Activated naive CD4-positive, alpha-beta T cell treated with anti-CD3 and anti-CD28 coated beads, Interleukin-2, amount 50 U/mL, for 72 hours (primary cell): ENCODE measurements around the gene BRK1. TPM values are rescaled to one million over a fixed set of nuclear protein-coding genes. Genes with fewer than 3 reads are reported as not detected.
"Not testable (repeated sequence)": the region's sequence is repeated elsewhere in the genome, so short reads cannot be mapped to it uniquely, and the experiment has no call there.

Experiments
- ATAC-seq, 2 donors: fragments of 150-1000 bp; cut with Tn5 transposase; 2 replicates each; pipeline ENCODE4 v1.10.0; 2021; ENCODE audit warnings: mild to moderate bottlenecking in 2 of 2, moderate library complexity in 2 of 2
- DNase-seq, 2 donors: peaks; one replicate each; pipeline ENCODE4 v3.0.0; 2021 to 2022; ENCODE audit warnings: low spot score in 2 of 2
- H3K27ac Mint-ChIP-seq, 2 donors: one replicate each; pipeline ENCODE4 v1.8.0; 2022; ENCODE audit warnings: mild to moderate bottlenecking in 2 of 2, mixed read lengths in 2 of 2
- H3K36me3 Mint-ChIP-seq, 2 donors: one replicate each; pipeline ENCODE4 v1.8.0; 2022; ENCODE audit warnings: mixed read lengths in 2 of 2
- H3K9me3 Mint-ChIP-seq, 2 donors: one replicate each; pipeline ENCODE4 v1.8.0; 2022; ENCODE audit warnings: mixed read lengths in 2 of 2
- total RNA-seq, 2 donors: library from RNA; stranded (reverse); gene quantifications; one replicate each; pipeline ENCODE4 v1.2.3, GENCODE V29; 2022

The BRK1 gene
- total RNA-seq, result 10 to 100 TPM; 59.4 to 99.2 TPM

- peaks cover 15 to 23% of the 10 kb centered on the region in 2 donors for H3K36me3 Mint-ChIP-seq
- DNase-seq (peak; percentile 88 to 95), ATAC-seq (peak; percentile 99)
- H3K27ac Mint-ChIP-seq, result peak within 1 kb of the TSS; percentile 95 to 99
- H3K9me3 Mint-ChIP-seq, result no peaks in the 10 kb centered on the region
Measured at GRCh38 chr3:10115326-10116137, at the start of gene BRK1. TSS of gene BRK1 (plus strand) at chr3:10115675. CDS start at chr3:10115702, 27 bp downstream.

GRCh38 chr3:10070077-10070476 lies 45.4 kb upstream of the BRK1 start:
- DNase-seq, result not testable (repeated sequence)

GRCh38 chr3:10074666-10075065 lies 40.8 kb upstream of the BRK1 start:
- Mint-ChIP-seq H3K9me3 (no peaks in the 10 kb centered on the region), H3K27ac (no peak overlapping the region), H3K36me3 (peaks cover 3 to 27% of the 10 kb centered on the region in 2 donors)
- ATAC-seq (no peak), DNase-seq (no peak)

More at GRCh38 chr3:10070077-10070476, 45.4 kb upstream of the BRK1 start:
- H3K36me3 Mint-ChIP-seq, result peaks cover 33 to 43% of the 10 kb centered on the region in 2 donors
- not testable (repeated sequence) for H3K9me3 Mint-ChIP-seq, H3K27ac Mint-ChIP-seq, ATAC-seq

- peaks cover 13 to 33% of the 10 kb centered on the region in 2 donors for H3K36me3 Mint-ChIP-seq
- ATAC-seq (no peak), DNase-seq (no peak)
- H3K27ac Mint-ChIP-seq, result no peak overlapping the region
- no peaks in the 10 kb centered on the region for H3K9me3 Mint-ChIP-seq
Measured at GRCh38 chr3:10081871-10082270, 33.6 kb upstream of the BRK1 start.

- DNase-seq (no peak), ATAC-seq (no peak)
- peaks cover 6 to 18% of the 10 kb centered on the region in 2 donors for H3K36me3 Mint-ChIP-seq
- peak overlapping the region in 1 of 2 donors; percentile 26 for H3K27ac Mint-ChIP-seq
- no peaks in the 10 kb centered on the region for H3K9me3 Mint-ChIP-seq
Measured at GRCh38 chr3:10085738-10086137, 29.7 kb upstream of the BRK1 start.

- no peak for ATAC-seq
- Mint-ChIP-seq H3K9me3 (no peaks in the 10 kb centered on the region), H3K27ac (no peak overlapping the region), H3K36me3 (peaks cover 0 to 22% of the 10 kb centered on the region in 2 donors)
- DNase-seq, result no peak
Measured at GRCh38 chr3:10088256-10088655, 27.2 kb upstream of the BRK1 start.

GRCh38 chr3:10090179-10090578 lies 25.3 kb upstream of the BRK1 start:
- Mint-ChIP-seq H3K36me3 (peaks cover 0 to 23% of the 10 kb centered on the region in 2 donors), H3K9me3 (no peaks in the 10 kb centered on the region), H3K27ac (no peak overlapping the region)
- ATAC-seq (no peak), DNase-seq (no peak)

GRCh38 chr3:10090774-10091173 lies 24.7 kb upstream of the BRK1 start:
- not testable (repeated sequence) for ATAC-seq, H3K27ac Mint-ChIP-seq, DNase-seq, H3K9me3 Mint-ChIP-seq
- peaks cover 0 to 23% of the 10 kb centered on the region in 2 donors for H3K36me3 Mint-ChIP-seq

- not testable (repeated sequence) for H3K9me3 Mint-ChIP-seq, ATAC-seq, H3K27ac Mint-ChIP-seq, DNase-seq
- peaks cover under 1 to 22% of the 10 kb centered on the region in 2 donors for H3K36me3 Mint-ChIP-seq
Measured at GRCh38 chr3:10091387-10091786, 24.1 kb upstream of the BRK1 start.

- ATAC-seq (no peak), DNase-seq (no peak)
- Mint-ChIP-seq H3K9me3 (no peaks in the 10 kb centered on the region), H3K36me3 (peaks cover 11 to 27% of the 10 kb centered on the region in 2 donors), H3K27ac (peak overlapping the region in 1 of 2 donors; percentile 22)
Measured at GRCh38 chr3:10093678-10094077, 21.8 kb upstream of the BRK1 start.

- peaks cover 14 to 27% of the 10 kb centered on the region in 2 donors for H3K36me3 Mint-ChIP-seq
- no peaks in the 10 kb centered on the region for H3K9me3 Mint-ChIP-seq
- no peak for DNase-seq
- H3K27ac Mint-ChIP-seq, result no peak overlapping the region
- ATAC-seq, result no peak
Measured at GRCh38 chr3:10099041-10099440, 16.4 kb upstream of the BRK1 start.

- no peak for DNase-seq
- no peak for ATAC-seq
- no peaks in the 10 kb centered on the region for H3K9me3 Mint-ChIP-seq
- H3K27ac Mint-ChIP-seq, result no peak overlapping the region
- H3K36me3 Mint-ChIP-seq, result peaks cover 0 to 2% of the 10 kb centered on the region in 2 donors
Measured at GRCh38 chr3:10106919-10107318, 8.6 kb upstream of the BRK1 start.

GRCh38 chr3:10108091-10108490 lies 7.4 kb upstream of the BRK1 start, which contains the start of gene FANCD2OS:
TSS of gene FANCD2OS (minus strand) at chr3:10108255. CDS start at chr3:10104774, 3,481 bp downstream.
- H3K9me3 Mint-ChIP-seq, result no peaks in the 10 kb centered on the region
- ATAC-seq (no peak), DNase-seq (no peak)
- H3K27ac Mint-ChIP-seq, result no peak within 1 kb of the TSS
- no peaks in the 10 kb centered on the region for H3K36me3 Mint-ChIP-seq

- no peak for ATAC-seq
- Mint-ChIP-seq H3K36me3 (peaks cover 15 to 29% of the 10 kb centered on the region in 2 donors), H3K27ac (peak overlapping the region; percentile 95 to 99), H3K9me3 (no peaks in the 10 kb centered on the region)
- DNase-seq, result no peak
Measured at GRCh38 chr3:10116138-10116460, 624 bp downstream of the BRK1 start.

- DNase-seq (no peak), ATAC-seq (no peak)
- Mint-ChIP-seq H3K9me3 (no peaks in the 10 kb centered on the region), H3K27ac (peak overlapping the region in 1 of 2 donors; percentile 95), H3K36me3 (peaks cover 15 to 32% of the 10 kb centered on the region in 2 donors)
Measured at GRCh38 chr3:10116928-10117327, 1.5 kb downstream of the BRK1 start.

GRCh38 chr3:10119376-10119775 lies 3.9 kb downstream of the BRK1 start:
- ATAC-seq, result no peak
- no peak for DNase-seq
- Mint-ChIP-seq H3K36me3 (peaks cover 15 to 38% of the 10 kb centered on the region in 2 donors), H3K9me3 (no peaks in the 10 kb centered on the region), H3K27ac (no peak overlapping the region)

GRCh38 chr3:10121064-10121463 lies 5.6 kb downstream of the BRK1 start:
- DNase-seq, result no peak
- Mint-ChIP-seq H3K27ac (no peak overlapping the region), H3K36me3 (peaks cover 7 to 35% of the 10 kb centered on the region in 2 donors), H3K9me3 (no peaks in the 10 kb centered on the region)
- no peak for ATAC-seq

GRCh38 chr3:10122724-10123123 lies 7.2 kb downstream of the BRK1 start:
- no peaks in the 10 kb centered on the region for H3K9me3 Mint-ChIP-seq
- peak overlapping the region in 1 of 2 donors; percentile 12 for H3K27ac Mint-ChIP-seq
- no peak for DNase-seq
- ATAC-seq, result peak; percentile 24 to 53
- H3K36me3 Mint-ChIP-seq, result peaks cover 11 to 43% of the 10 kb centered on the region in 2 donors
